ENCODE data around the gene MED7. TPM values are rescaled to one million over a fixed set of nuclear protein-coding genes. Genes with fewer than 3 reads are reported as not detected.

MED7 gene
- polyA plus RNA-seq, 1 donor from 2014 or later, result 27.2 TPM

- Histone ChIP-seq H3K79me2 (replicated peaks; ENCODE audit: insufficient read depth, low read length) (no peaks in the 10 kb centered on the region), H3K9me3 (ENCODE audit: low read length) (no peaks in the 10 kb centered on the region), H3K9me2 (ENCODE audit: insufficient read depth, low read length) (no peaks in the 10 kb centered on the region), H3F3A (ENCODE audit: insufficient read depth, low read length, poor library complexity, severe bottlenecking) (no peaks in the 10 kb centered on the region), H2AFZ (ENCODE audit: low read depth, low read length) (no peak overlapping the region), H3K4me2 (ENCODE audit: low read length) (no peak overlapping the region), H4K20me1 (ENCODE audit: insufficient read depth) (no peaks in the 10 kb centered on the region), H3K4me3 (ENCODE audit: low read length) (no peak overlapping the region), H3K27me3 (ENCODE audit: insufficient read depth, low read depth, low read length) (no peaks in the 10 kb centered on the region), H3K9ac (ENCODE audit: low read length) (no peak overlapping the region), H3K27ac (ENCODE audit: low read length) (no peak overlapping the region), H3K36me3 (ENCODE audit: insufficient read depth, low read length) (peaks cover 1% of the 10 kb centered on the region)
- TF ChIP-seq POLR2AphosphoS5 (IDR thresholded peaks at IDR 0.05) (no peak), EP300 (conservative IDR thresholded peaks at IDR 0.05; ENCODE audit: poor library complexity, severe bottlenecking) (no peak), REST (IDR thresholded peaks at IDR 0.05; ENCODE audit: borderline replicate concordance) (no peak), RAD21 (conservative IDR thresholded peaks at IDR 0.05) (no peak), EZH2 (IDR thresholded peaks at IDR 0.05; ENCODE audit: borderline replicate concordance, insufficient read depth, low read length, poor library complexity, severe bottlenecking) (no peak), SMC3 (conservative IDR thresholded peaks at IDR 0.05; ENCODE audit: poor library complexity) (no peak), TAF1 (IDR thresholded peaks at IDR 0.05; ENCODE audit: low read depth) (no peak), MXI1 (conservative IDR thresholded peaks at IDR 0.05; ENCODE audit: poor library complexity, severe bottlenecking) (no peak)
These were observed 10.4 kb downstream of the MED7 start for GRCh38 chr5:157132281-157132612.

- Histone ChIP-seq H3K9me2 (ENCODE audit: insufficient read depth, low read length) (no peaks in the 10 kb centered on the region), H3K9ac (ENCODE audit: low read length) (no peak overlapping the region), H3K27ac (ENCODE audit: low read length) (no peak overlapping the region), H3K79me2 (replicated peaks; ENCODE audit: insufficient read depth, low read length) (no peaks in the 10 kb centered on the region), H3K27me3 (ENCODE audit: insufficient read depth, low read depth, low read length) (no peaks in the 10 kb centered on the region), H3K9me3 (ENCODE audit: low read length) (no peaks in the 10 kb centered on the region), H3F3A (ENCODE audit: insufficient read depth, low read length, poor library complexity, severe bottlenecking) (no peaks in the 10 kb centered on the region), H3K4me3 (ENCODE audit: low read length) (no peak overlapping the region), H4K20me1 (ENCODE audit: insufficient read depth) (no peaks in the 10 kb centered on the region), H3K4me2 (ENCODE audit: low read length) (no peak overlapping the region), H2AFZ (ENCODE audit: low read depth, low read length) (no peak overlapping the region), H3K36me3 (ENCODE audit: insufficient read depth, low read length) (no peaks in the 10 kb centered on the region)
- no peak for TF ChIP-seq RAD21 (conservative IDR thresholded peaks at IDR 0.05)
- TF ChIP-seq POLR2AphosphoS5 (IDR thresholded peaks at IDR 0.05), result no peak
- TF ChIP-seq TAF1 (IDR thresholded peaks at IDR 0.05; ENCODE audit: low read depth), result no peak
- TF ChIP-seq CTCF (IDR thresholded peaks at IDR 0.05; ENCODE audit: poor library complexity, severe bottlenecking), result no peak
- no peak for TF ChIP-seq REST (IDR thresholded peaks at IDR 0.05; ENCODE audit: borderline replicate concordance)
- TF ChIP-seq EP300 (conservative IDR thresholded peaks at IDR 0.05; ENCODE audit: poor library complexity, severe bottlenecking), result no peak
- TF ChIP-seq SMC3 (conservative IDR thresholded peaks at IDR 0.05; ENCODE audit: poor library complexity), result no peak
- TF ChIP-seq EZH2 (IDR thresholded peaks at IDR 0.05; ENCODE audit: borderline replicate concordance, insufficient read depth, low read length, poor library complexity, severe bottlenecking), result no peak
- no peak for TF ChIP-seq MXI1 (conservative IDR thresholded peaks at IDR 0.05; ENCODE audit: poor library complexity, severe bottlenecking)
These were observed 11.7 kb downstream of the MED7 start for GRCh38 chr5:157130925-157131324.

Data from neural cell (in vitro differentiated cells).